Esophagus squamous epithelium (tissue), 5 donors: ENCODE results near the gene AKT2. TPM values are rescaled to one million over a fixed set of nuclear protein-coding genes. Genes with fewer than 3 reads are reported as not detected.

Source experiments
- DNase-seq: peaks from one replicate; lab custom pipeline; 2025; lab: John Stamatoyannopoulos, UW
- H3K27ac ChIP-seq, 4 donors: fragments of 200-600 bp; sonication (generic); one replicate each; pipeline ENCODE4 v1.5.1; 2016 to 2019; ENCODE audit warnings: mild to moderate bottlenecking in 1 of 4
- H3K27me3 ChIP-seq, 4 donors: fragments of 200-600 bp; sonication (generic); 1 replicate in 3 of 4; 2 replicates in 1 of 4; pipeline versions ENCODE4 v1.5.1 to v1.6.0; 2017 to 2021; ENCODE audit warnings: antibody characterized with exemption in 1 of 4
- H3K36me3 ChIP-seq, 3 donors: fragments of 200-600 bp; sonication (generic); one replicate each; pipeline ENCODE4 v1.5.1; 2016 to 2019
- H3K4me1 ChIP-seq, 3 donors: fragments of 200-600 bp; sonication (generic); one replicate each; pipeline ENCODE4 v1.5.1; 2017 to 2019
- H3K4me3 ChIP-seq, 4 donors: fragments of 200-600 bp; sonication (generic); 1 replicate in 3 of 4; 2 replicates in 1 of 4; pipeline ENCODE4 v1.5.1; 2016 to 2019; ENCODE audit warnings: mild to moderate bottlenecking in 2 of 4, moderate library complexity in 1 of 4
- H3K9me3 ChIP-seq, 3 donors: fragments of 200-600 bp; sonication (generic); one replicate each; pipeline ENCODE4 v1.5.1; 2016 to 2019
- CTCF ChIP-seq, 6 experiments: fragments of 450-650 bp in 4 of 6; fragments of 200-600 bp in 2 of 6; sonication (generic) in 2 of 6; IDR thresholded peaks; one replicate each; pipeline ENCODE4 v1.5.1; 2016 to 2019; ENCODE audit warnings: antibody characterized with exemption in 6 of 6, mild to moderate bottlenecking in 4 of 6, moderate library complexity in 4 of 6
- POLR2A ChIP-seq, 4 donors: fragments of 450-650 bp; IDR thresholded peaks; one replicate each; pipeline ENCODE4 v1.6.1; 2017; ENCODE audit warnings: antibody characterized with exemption in 4 of 4, mild to moderate bottlenecking in 4 of 4, moderate library complexity in 3 of 4
- WGBS, 2 donors: methylation state at CpG; one replicate each; pipeline ENCODE4 v1.1.5; 2018; 5-methylcytosine and 5-hydroxymethylcytosine counted together
- intact Hi-C: fragments of 100-400 bp; cut with DNase I; formaldehyde crosslinking; loops from one replicate; pipeline ENCODE4 v1.15.0; 2022
- total RNA-seq, 4 donors: library from RNA; depleted of rRNA; stranded (reverse); fragments of >200 nt; gene quantifications; one replicate each; pipeline ENCODE4 v1.1.0, GENCODE V29; 2016
- donor health status: DM: yes; HTN: yes; CAD: no.

Gene AKT2
- total RNA-seq, 4 donors from 2014 or later, result 59.0 to 84.7 (median 69.0) TPM

GRCh38 chr19:40251244-40251643 is 33.9 kb downstream of the AKT2 start:
- Histone ChIP-seq H3K27ac (no peak overlapping the region), H3K9me3 (no peaks in the 10 kb centered on the region), H3K4me3 (no peak overlapping the region), H3K4me1 (peaks cover 0 to 35% (median 0%) of the 10 kb centered on the region in 3 donors), H3K27me3 (no peaks in the 10 kb centered on the region), H3K36me3 (peaks cover 17 to 92% (median 17%) of the 10 kb centered on the region in 3 donors)
- TF ChIP-seq POLR2A (IDR thresholded peaks at IDR 0.05), result no peak
- no peak for TF ChIP-seq CTCF (IDR thresholded peaks at IDR 0.05)
- intact Hi-C loops, result no loop called here
- no peak for DNase-seq

- Histone ChIP-seq H3K4me1 (peaks cover 0 to 50% (median 7%) of the 10 kb centered on the region in 3 donors), H3K27me3 (no peaks in the 10 kb centered on the region), H3K36me3 (peaks cover 3 to 82% (median 5%) of the 10 kb centered on the region in 3 donors), H3K4me3 (no peak overlapping the region), H3K9me3 (no peaks in the 10 kb centered on the region), H3K27ac (no peak overlapping the region)
- WGBS, 2 donors, result 75 to 83% methylated on average over 11 of the region's 11 CpGs
- intact Hi-C loops, result no loop called here
- no peak for TF ChIP-seq POLR2A (IDR thresholded peaks at IDR 0.05)
- no peak for TF ChIP-seq CTCF (IDR thresholded peaks at IDR 0.05)
- DNase-seq, result no peak
These were observed 35.4 kb downstream of the AKT2 start for GRCh38 chr19:40249781-40250180.

GRCh38 chr19:40249201-40249600 is 35.9 kb downstream of the AKT2 start:
- intact Hi-C loops, result no loop called here
- Histone ChIP-seq H3K9me3 (no peaks in the 10 kb centered on the region), H3K4me3 (no peak overlapping the region), H3K27ac (no peak overlapping the region), H3K36me3 (peaks cover 0 to 82% (median 3%) of the 10 kb centered on the region in 3 donors), H3K27me3 (no peaks in the 10 kb centered on the region), H3K4me1 (peaks cover 0 to 55% (median 10%) of the 10 kb centered on the region in 3 donors)
- no peak for TF ChIP-seq CTCF (IDR thresholded peaks at IDR 0.05)
- TF ChIP-seq POLR2A (IDR thresholded peaks at IDR 0.05), result no peak
- no peak for DNase-seq
- 78 to 83% methylated on average over 4 to 6 of the region's 10 CpGs for WGBS, 2 donors

- no peak overlapping the region for H3K4me3 ChIP-seq
- H3K36me3 ChIP-seq, result peaks cover 0 to 70% (median 0%) of the 10 kb centered on the region in 3 donors
- 86 to 100% methylated on average over 1 to 5 of the region's 12 CpGs for WGBS, 2 donors
These were observed 37.3 kb downstream of the AKT2 start for GRCh38 chr19:40247735-40248262.

More at GRCh38 chr19:40247735-40248262, 37.3 kb downstream of the AKT2 start:
- no peak for DNase-seq
- TF ChIP-seq POLR2A (IDR thresholded peaks at IDR 0.05), result no peak
- no peak for TF ChIP-seq CTCF (IDR thresholded peaks at IDR 0.05)
- Histone ChIP-seq H3K27ac (no peak overlapping the region), H3K4me1 (peaks cover 0 to 50% (median 10%) of the 10 kb centered on the region in 3 donors), H3K9me3 (no peaks in the 10 kb centered on the region), H3K27me3 (no peaks in the 10 kb centered on the region)
- intact Hi-C loops, result no loop called here
